BE2C (cell line): ENCODE data around the gene NAGK.
"Not testable (repeated sequence)": the region's sequence is repeated elsewhere in the genome, so short reads cannot be mapped to it uniquely, and the experiment has no call there.

Experiments
- DNase-seq: peaks from one replicate; pipeline ENCODE4 v3.0.0-alpha.2; 2020
- H3K27me3 ChIP-seq: fragments of 250-450 bp; sonication (Bioruptor Pico); 2 replicates; pipeline ENCODE4 v1.5.1; 2020; ENCODE audit warnings: mild to moderate bottlenecking
- H3K36me3 ChIP-seq: fragments of 250-450 bp; sonication (Bioruptor Pico); 2 replicates; pipeline ENCODE4 v1.5.1; 2020; ENCODE audit warnings: mild to moderate bottlenecking
- H3K4me1 ChIP-seq: fragments of 250-450 bp; sonication (Bioruptor Pico); 2 replicates; pipeline ENCODE4 v1.5.1; 2020
- H3K4me3 ChIP-seq: 2 replicates; pipeline ENCODE4 v1.5.1; 2011; ENCODE audit warnings: low read depth, low read length
- H3K9me3 ChIP-seq: fragments of 250-450 bp; sonication (Bioruptor Pico); 2 replicates; pipeline ENCODE4 v1.5.1; 2020
- TF ChIP-seq, protein P1 (sequence below): IDR thresholded peaks from 2 replicates; pipeline ENCODE4 v1.5.1; 2012; ENCODE audit warnings: mild to moderate bottlenecking, low read depth, low read length

Gene NAGK

DNA sequence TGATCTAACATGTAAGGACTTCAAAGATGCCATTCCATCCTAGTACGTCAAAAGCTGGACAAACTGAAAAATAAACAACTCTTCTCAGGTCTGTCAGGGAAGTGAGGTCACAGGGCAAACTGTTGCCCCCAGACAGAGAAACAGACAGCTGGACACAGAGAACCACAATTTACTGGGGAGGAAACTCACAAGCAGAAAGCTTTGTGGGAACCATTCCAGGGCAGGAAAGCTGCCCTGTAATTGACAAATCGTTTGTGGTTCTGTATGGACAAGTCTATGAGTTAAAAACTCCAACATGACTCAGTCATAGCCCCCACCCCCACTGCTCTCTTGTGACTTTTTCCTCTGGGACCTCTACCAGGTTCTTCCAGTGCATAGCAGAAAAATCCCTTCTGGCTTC is 33.2 kb downstream of the NAGK start:
- no peaks in the 10 kb centered on the region for H3K27me3 ChIP-seq
- H3K36me3 ChIP-seq, result no peaks in the 10 kb centered on the region
- H3K4me1 ChIP-seq, result no peaks in the 10 kb centered on the region
- H3K9me3 ChIP-seq, result no peaks in the 10 kb centered on the region
- TF ChIP-seq, protein P1, sequence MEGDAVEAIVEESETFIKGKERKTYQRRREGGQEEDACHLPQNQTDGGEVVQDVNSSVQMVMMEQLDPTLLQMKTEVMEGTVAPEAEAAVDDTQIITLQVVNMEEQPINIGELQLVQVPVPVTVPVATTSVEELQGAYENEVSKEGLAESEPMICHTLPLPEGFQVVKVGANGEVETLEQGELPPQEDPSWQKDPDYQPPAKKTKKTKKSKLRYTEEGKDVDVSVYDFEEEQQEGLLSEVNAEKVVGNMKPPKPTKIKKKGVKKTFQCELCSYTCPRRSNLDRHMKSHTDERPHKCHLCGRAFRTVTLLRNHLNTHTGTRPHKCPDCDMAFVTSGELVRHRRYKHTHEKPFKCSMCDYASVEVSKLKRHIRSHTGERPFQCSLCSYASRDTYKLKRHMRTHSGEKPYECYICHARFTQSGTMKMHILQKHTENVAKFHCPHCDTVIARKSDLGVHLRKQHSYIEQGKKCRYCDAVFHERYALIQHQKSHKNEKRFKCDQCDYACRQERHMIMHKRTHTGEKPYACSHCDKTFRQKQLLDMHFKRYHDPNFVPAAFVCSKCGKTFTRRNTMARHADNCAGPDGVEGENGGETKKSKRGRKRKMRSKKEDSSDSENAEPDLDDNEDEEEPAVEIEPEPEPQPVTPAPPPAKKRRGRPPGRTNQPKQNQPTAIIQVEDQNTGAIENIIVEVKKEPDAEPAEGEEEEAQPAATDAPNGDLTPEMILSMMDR, result no peak
- H3K4me3 ChIP-seq, result no peak overlapping the region
- no peak for DNase-seq

DNA sequence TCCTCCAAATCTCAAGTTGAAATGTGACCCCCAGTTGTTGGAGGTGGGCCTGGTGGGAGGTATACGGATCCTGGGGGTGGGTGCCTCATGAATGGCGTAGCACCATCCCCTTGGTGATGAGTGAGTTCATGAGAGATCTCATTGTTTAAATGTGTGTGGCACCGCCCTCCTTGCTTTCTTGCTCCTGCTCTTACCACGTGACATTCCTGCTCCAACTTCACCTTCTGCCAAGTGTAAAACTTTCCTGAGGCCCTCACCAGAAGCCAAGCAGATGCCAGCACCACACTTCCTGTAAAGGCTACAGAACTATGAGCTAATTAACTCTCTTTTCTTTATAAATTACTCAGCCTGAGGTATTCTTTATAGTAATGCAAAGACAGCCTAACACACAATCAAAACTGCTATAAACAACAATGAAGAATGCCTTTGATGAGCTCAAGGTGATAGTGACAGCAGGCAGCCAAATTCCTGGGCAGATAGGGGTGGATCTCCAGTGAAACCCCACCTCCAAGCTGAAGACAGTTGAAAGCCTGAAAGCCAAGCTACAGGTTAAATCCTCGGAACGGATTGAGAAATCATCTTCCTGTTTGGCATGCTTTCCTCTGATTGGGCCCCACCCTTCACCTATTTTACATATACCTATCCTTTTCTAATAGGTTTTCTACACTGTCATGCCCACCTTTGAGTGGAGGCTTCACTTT is 34.7 kb downstream of the NAGK start:
- no peaks in the 10 kb centered on the region for H3K4me1 ChIP-seq
- TF ChIP-seq, protein P1, result no peak
- no peaks in the 10 kb centered on the region for H3K27me3 ChIP-seq
- no peak for DNase-seq
- no peaks in the 10 kb centered on the region for H3K9me3 ChIP-seq
- no peak overlapping the region for H3K4me3 ChIP-seq
- H3K36me3 ChIP-seq, result no peaks in the 10 kb centered on the region

DNA sequence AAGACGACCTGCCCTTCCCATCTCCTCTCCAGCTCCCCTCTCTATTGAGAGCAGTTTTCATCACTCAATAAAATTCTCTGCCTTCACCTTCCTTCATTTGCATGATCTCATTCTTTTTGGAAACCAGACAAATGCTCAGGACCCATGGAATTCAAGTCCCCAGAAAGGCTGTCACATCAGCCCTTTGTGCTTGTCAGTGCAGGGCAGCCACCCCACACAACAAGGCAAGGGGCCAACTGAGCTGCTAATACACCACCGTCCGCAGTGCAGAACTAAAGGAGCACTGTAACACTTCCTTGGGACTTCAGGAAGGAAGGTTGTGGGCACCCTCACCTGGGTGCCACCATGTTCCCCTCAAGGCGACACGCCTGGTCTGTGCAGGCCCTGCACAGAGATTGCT is 35.4 kb downstream of the NAGK start:
- Histone ChIP-seq H3K27me3 (no peaks in the 10 kb centered on the region), H3K4me1 (no peaks in the 10 kb centered on the region), H3K4me3 (no peak overlapping the region), H3K9me3 (no peaks in the 10 kb centered on the region), H3K36me3 (no peaks in the 10 kb centered on the region)
- TF ChIP-seq, protein P1, result no peak
- DNase-seq, result no peak

DNA sequence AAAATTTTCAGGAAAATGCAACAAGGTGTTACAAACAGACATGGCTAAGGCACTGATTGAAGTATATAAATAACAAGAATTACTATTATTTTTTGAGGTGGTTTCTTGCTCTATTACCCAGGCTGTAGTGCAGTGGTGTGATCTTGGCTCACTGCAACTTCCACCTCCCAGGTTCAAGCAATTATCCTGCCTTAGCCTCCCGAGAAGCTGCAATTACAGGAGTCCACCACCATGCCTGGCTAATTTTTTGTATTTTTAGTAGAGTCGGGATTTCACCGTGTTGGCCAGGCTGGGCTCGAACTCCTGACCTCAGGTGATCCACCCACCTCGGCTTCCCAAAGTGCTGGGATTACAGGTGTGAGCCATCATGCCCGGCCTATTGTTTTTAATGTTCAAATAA is 38.0 kb downstream of the NAGK start:
- not testable (repeated sequence) for H3K9me3 ChIP-seq, H3K4me3 ChIP-seq

DNA sequence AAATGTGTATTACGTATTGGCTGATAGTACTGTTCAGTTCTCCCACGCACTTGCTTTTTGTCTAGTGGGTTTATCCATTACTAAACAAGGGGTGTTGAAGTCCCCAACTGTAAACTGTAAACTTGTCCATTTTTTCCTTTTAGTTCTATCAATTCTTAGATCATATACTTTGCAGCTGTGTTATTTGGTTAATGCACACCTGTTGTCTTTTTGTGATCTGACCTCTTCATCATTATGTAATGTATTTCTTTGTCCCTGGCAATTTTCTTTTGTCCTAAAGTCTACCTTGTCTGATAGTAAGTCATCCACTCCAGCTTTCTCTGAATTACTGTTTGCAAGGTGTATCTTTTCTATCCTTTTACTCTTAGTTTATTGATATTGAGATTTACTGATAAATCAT is 39.6 kb downstream of the NAGK start:
- Histone ChIP-seq H3K27me3 (no peaks in the 10 kb centered on the region), H3K9me3 (no peaks in the 10 kb centered on the region), H3K4me3 (no peak overlapping the region), H3K36me3 (no peaks in the 10 kb centered on the region), H3K4me1 (no peaks in the 10 kb centered on the region)
- DNase-seq, result no peak
- TF ChIP-seq, protein P1, result no peak

More for the DNA sequence above, 38.0 kb downstream of the NAGK start:
- not testable (repeated sequence) for H3K27me3 ChIP-seq, DNase-seq, H3K4me1 ChIP-seq, H3K36me3 ChIP-seq

DNA sequence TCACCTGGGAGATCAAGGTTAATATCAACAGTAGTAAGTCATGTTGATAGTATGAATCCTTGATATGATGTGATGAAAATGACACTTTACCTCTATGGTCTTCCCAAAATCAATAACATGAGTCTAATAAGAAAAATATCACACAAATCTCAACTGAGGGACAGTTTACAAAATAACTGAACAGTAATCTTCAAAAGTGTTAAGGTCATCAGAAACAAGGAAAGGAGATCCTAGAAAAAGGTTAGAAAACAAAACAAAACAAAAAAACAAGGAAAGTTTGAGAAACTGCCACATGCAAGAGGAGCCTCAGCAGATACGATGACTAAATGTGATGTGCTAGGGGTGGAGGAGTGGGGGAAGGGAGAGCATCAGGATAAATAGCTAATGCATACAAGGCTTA is 45.4 kb downstream of the NAGK start:
- Histone ChIP-seq H3K9me3 (no peaks in the 10 kb centered on the region), H3K4me3 (no peak overlapping the region), H3K4me1 (no peaks in the 10 kb centered on the region), H3K36me3 (no peaks in the 10 kb centered on the region), H3K27me3 (no peaks in the 10 kb centered on the region)
- TF ChIP-seq, protein P1, result no peak
- DNase-seq, result no peak
